ENCODE data around the gene FBXL17. TPM values are rescaled to one million over a fixed set of nuclear protein-coding genes. Genes with fewer than 3 reads are reported as not detected.

FBXL17 gene
- polyA plus RNA-seq, 1 experiment: 5.3 TPM

DNA sequence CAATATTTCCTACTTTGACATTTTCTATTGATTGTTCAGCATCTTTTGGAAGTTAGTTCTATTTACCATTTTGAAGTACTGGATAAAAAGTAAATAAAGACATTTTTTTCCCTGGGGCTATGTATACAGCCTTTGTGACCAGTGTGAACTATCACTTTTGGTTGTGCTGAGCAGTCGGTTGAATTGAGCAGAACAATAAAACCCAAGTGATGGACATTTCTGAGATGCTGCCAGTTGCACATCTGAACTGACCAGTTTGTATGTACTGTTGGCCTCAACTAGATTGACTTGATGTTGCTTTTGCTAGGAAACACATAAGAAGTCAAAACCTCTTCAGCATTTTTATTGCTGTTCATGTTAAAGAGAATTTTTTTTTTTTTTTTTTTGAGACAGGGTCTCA is 451.0 kb downstream of the FBXL17 start:
- DNase-seq (ENCODE audit: low read depth): no peak
- ChIA-PET CTCF (no interaction called here), POLR2A (no interaction called here)
- no peak for TF ChIP-seq CTCF (IDR thresholded peaks at IDR 0.05; ENCODE audit: insufficient read depth, low read depth, low read length)
- Histone ChIP-seq H3K27me3 (ENCODE audit: control insufficient read depth, insufficient read depth, low read length) (no peaks in the 10 kb centered on the region), H3K36me3 (ENCODE audit: control insufficient read depth, insufficient read depth, low read length) (no peaks in the 10 kb centered on the region), H3K4me3 (ENCODE audit: low read depth, low read length) (no peak overlapping the region)

- H3K4me3 ChIP-seq (ENCODE audit: low read depth, low read length): no peak overlapping the region
- H3K27me3 ChIP-seq (ENCODE audit: control insufficient read depth, insufficient read depth, low read length): no peaks in the 10 kb centered on the region
- TF ChIP-seq CTCF (IDR thresholded peaks at IDR 0.05; ENCODE audit: insufficient read depth, low read depth, low read length): no peak
- H3K36me3 ChIP-seq (ENCODE audit: control insufficient read depth, insufficient read depth, low read length): no peaks in the 10 kb centered on the region
- no peak for DNase-seq (ENCODE audit: low read depth)
- POLR2A ChIA-PET: no interaction called here
- CTCF ChIA-PET: no interaction called here
Measured at GRCh38 chr5:107930092-107930491, 451.8 kb downstream of the FBXL17 start.

- no peak for TF ChIP-seq CTCF (IDR thresholded peaks at IDR 0.05; ENCODE audit: insufficient read depth, low read depth, low read length)
- H3K36me3 ChIP-seq (ENCODE audit: control insufficient read depth, insufficient read depth, low read length): no peaks in the 10 kb centered on the region
- no peak overlapping the region for H3K4me3 ChIP-seq (ENCODE audit: low read depth, low read length)
- no peak for DNase-seq (ENCODE audit: low read depth)
- CTCF ChIA-PET: no interaction called here
- POLR2A ChIA-PET: no interaction called here
- H3K27me3 ChIP-seq (ENCODE audit: control insufficient read depth, insufficient read depth, low read length): no peaks in the 10 kb centered on the region
Measured at GRCh38 chr5:107929080-107929479, 452.8 kb downstream of the FBXL17 start.

DNA sequence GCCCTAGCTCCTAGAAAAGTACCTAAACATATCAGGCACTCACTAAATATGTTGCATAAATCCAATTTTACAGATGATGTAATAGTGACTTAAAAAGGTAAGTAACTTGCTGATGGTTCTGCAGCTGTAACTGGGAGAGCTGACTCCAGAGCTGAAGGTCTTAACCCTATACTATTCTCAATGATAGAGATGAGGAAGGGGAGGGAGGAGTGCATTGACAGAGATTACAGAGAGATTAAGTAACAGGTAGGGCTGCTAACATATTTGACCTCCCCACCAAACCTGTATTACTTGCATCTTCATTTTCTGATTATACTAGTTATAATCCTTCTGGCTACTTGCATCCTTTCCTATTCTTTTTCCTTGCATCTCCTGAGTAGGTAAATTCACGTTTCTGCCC is 455.8 kb downstream of the FBXL17 start:
- no peak for DNase-seq (ENCODE audit: low read depth)
- H3K36me3 ChIP-seq (ENCODE audit: control insufficient read depth, insufficient read depth, low read length): no peaks in the 10 kb centered on the region
- TF ChIP-seq CTCF (IDR thresholded peaks at IDR 0.05; ENCODE audit: insufficient read depth, low read depth, low read length): no peak
- CTCF ChIA-PET: no interaction called here
- H3K27me3 ChIP-seq (ENCODE audit: control insufficient read depth, insufficient read depth, low read length): no peaks in the 10 kb centered on the region
- POLR2A ChIA-PET: no interaction called here
- H3K4me3 ChIP-seq (ENCODE audit: low read depth, low read length): no peak overlapping the region

DNA sequence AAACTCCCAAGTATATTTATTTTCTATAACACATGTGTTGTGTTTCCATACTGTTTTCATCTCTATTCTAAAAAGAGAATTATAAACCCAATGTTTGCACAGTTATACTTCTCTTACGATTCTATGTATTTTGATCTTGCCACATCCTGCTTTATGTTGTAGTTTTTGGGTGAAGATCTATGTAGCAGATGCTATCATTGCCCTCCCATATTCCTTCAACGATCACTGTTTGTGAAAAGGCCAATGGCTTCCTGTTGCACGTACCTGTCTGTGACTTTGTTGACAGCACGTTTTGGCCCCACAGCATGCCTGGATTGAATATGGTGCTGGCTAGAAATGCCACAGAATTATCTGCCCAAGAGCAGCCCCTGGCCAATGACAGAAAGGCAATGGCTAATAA is 456.7 kb downstream of the FBXL17 start:
- POLR2A ChIA-PET: no interaction called here
- no peak for DNase-seq (ENCODE audit: low read depth)
- CTCF ChIA-PET: no interaction called here
- Histone ChIP-seq H3K27me3 (ENCODE audit: control insufficient read depth, insufficient read depth, low read length) (no peaks in the 10 kb centered on the region), H3K36me3 (ENCODE audit: control insufficient read depth, insufficient read depth, low read length) (no peaks in the 10 kb centered on the region), H3K4me3 (ENCODE audit: low read depth, low read length) (no peak overlapping the region)
- TF ChIP-seq CTCF (IDR thresholded peaks at IDR 0.05; ENCODE audit: insufficient read depth, low read depth, low read length): no peak
